ENCODE results near the gene NMB.
A peak's percentile ranks its signal among the peaks of the same experiment; 100 is the strongest.
"Not testable (repeated sequence)": the region's sequence is repeated elsewhere in the genome, so short reads cannot be mapped to it uniquely, and the experiment has no call there.

The NMB gene

GRCh38 chr15:84642640-84643039 is 15.4 kb downstream of the NMB start:
- H3K27ac Mint-ChIP-seq, H3K27me3 Mint-ChIP-seq, H3K36me3 Mint-ChIP-seq, H3K9me3 Mint-ChIP-seq, H3K4me3 Mint-ChIP-seq: not testable (repeated sequence)
- peaks cover 13% of the 10 kb centered on the region for H3K4me1 Mint-ChIP-seq

GRCh38 chr15:84641871-84642270 is 16.1 kb downstream of the NMB start:
- H3K27ac Mint-ChIP-seq, H3K4me3 Mint-ChIP-seq, H3K9me3 Mint-ChIP-seq, H3K27me3 Mint-ChIP-seq, H3K36me3 Mint-ChIP-seq: not testable (repeated sequence)
- H3K4me1 Mint-ChIP-seq, result peaks cover 13% of the 10 kb centered on the region

- H3K4me1 Mint-ChIP-seq, result peaks cover 36% of the 10 kb centered on the region
- H3K27ac Mint-ChIP-seq, result peak overlapping the region; percentile 55
- H3K27me3 Mint-ChIP-seq, result no peaks in the 10 kb centered on the region
- H3K4me3 Mint-ChIP-seq, result peak overlapping the region; percentile 20
- no peaks in the 10 kb centered on the region for H3K9me3 Mint-ChIP-seq
- peaks cover 5% of the 10 kb centered on the region for H3K36me3 Mint-ChIP-seq
Observed at GRCh38 chr15:84638103-84638502, 19.9 kb downstream of the NMB start.

- H3K36me3 Mint-ChIP-seq, result peaks cover 2% of the 10 kb centered on the region
- peaks cover 44% of the 10 kb centered on the region for H3K4me1 Mint-ChIP-seq
- H3K9me3 Mint-ChIP-seq, result no peaks in the 10 kb centered on the region
- H3K27ac Mint-ChIP-seq, result peak overlapping the region; percentile 79
- H3K27me3 Mint-ChIP-seq, result no peaks in the 10 kb centered on the region
- H3K4me3 Mint-ChIP-seq, result peak overlapping the region; percentile 88
Observed at GRCh38 chr15:84634228-84634837, 23.7 kb downstream of the NMB start.

GRCh38 chr15:84633311-84634227 is 24.4 kb downstream of the NMB start:
- Mint-ChIP-seq H3K27me3 (no peaks in the 10 kb centered on the region), H3K36me3 (peaks cover 2% of the 10 kb centered on the region), H3K4me1 (peaks cover 44% of the 10 kb centered on the region), H3K27ac (peak overlapping the region; percentile 96), H3K4me3 (peak overlapping the region; percentile 94), H3K9me3 (no peaks in the 10 kb centered on the region)

- H3K36me3 Mint-ChIP-seq, result peaks cover 2% of the 10 kb centered on the region
- peaks cover 37% of the 10 kb centered on the region for H3K4me1 Mint-ChIP-seq
- H3K4me3 Mint-ChIP-seq, result peak overlapping the region; percentile 93
- H3K9me3 Mint-ChIP-seq, result no peaks in the 10 kb centered on the region
- H3K27me3 Mint-ChIP-seq, result no peaks in the 10 kb centered on the region
- H3K27ac Mint-ChIP-seq, result peak overlapping the region; percentile 93
Observed at GRCh38 chr15:84631706-84632272, 26.2 kb downstream of the NMB start.

GRCh38 chr15:84629033-84629432 is 29.0 kb downstream of the NMB start:
- peaks cover 3% of the 10 kb centered on the region for H3K36me3 Mint-ChIP-seq
- no peaks in the 10 kb centered on the region for H3K27me3 Mint-ChIP-seq
- H3K4me1 Mint-ChIP-seq, result peaks cover 14% of the 10 kb centered on the region
- no peaks in the 10 kb centered on the region for H3K9me3 Mint-ChIP-seq
- H3K4me3 Mint-ChIP-seq, result no peak overlapping the region
- H3K27ac Mint-ChIP-seq, result no peak overlapping the region

- peaks cover 7% of the 10 kb centered on the region for H3K9me3 Mint-ChIP-seq
- no peaks in the 10 kb centered on the region for H3K4me1 Mint-ChIP-seq
- H3K27me3 Mint-ChIP-seq, result no peaks in the 10 kb centered on the region
- H3K4me3 Mint-ChIP-seq, result no peak overlapping the region
- peaks cover 27% of the 10 kb centered on the region for H3K36me3 Mint-ChIP-seq
- peak overlapping the region; percentile 56 for H3K27ac Mint-ChIP-seq
Observed at GRCh38 chr15:84625123-84625522, 32.9 kb downstream of the NMB start.

- Mint-ChIP-seq H3K36me3 (peaks cover 30% of the 10 kb centered on the region), H3K4me3 (no peak overlapping the region), H3K9me3 (peaks cover 7% of the 10 kb centered on the region), H3K4me1 (no peaks in the 10 kb centered on the region), H3K27ac (no peak overlapping the region), H3K27me3 (no peaks in the 10 kb centered on the region)
Observed at GRCh38 chr15:84624359-84624758, 33.6 kb downstream of the NMB start.

- no peak overlapping the region for H3K27ac Mint-ChIP-seq
- peaks cover 2% of the 10 kb centered on the region for H3K4me1 Mint-ChIP-seq
- no peaks in the 10 kb centered on the region for H3K27me3 Mint-ChIP-seq
- H3K4me3 Mint-ChIP-seq, result no peak overlapping the region
- peaks cover 31% of the 10 kb centered on the region for H3K36me3 Mint-ChIP-seq
- H3K9me3 Mint-ChIP-seq, result peaks cover 7% of the 10 kb centered on the region
Observed at GRCh38 chr15:84621358-84621979, 36.5 kb downstream of the NMB start.

GRCh38 chr15:84620626-84621025 is 37.4 kb downstream of the NMB start:
- Mint-ChIP-seq H3K4me3 (no peak overlapping the region), H3K4me1 (peaks cover 5% of the 10 kb centered on the region), H3K9me3 (peaks cover 7% of the 10 kb centered on the region), H3K27ac (no peak overlapping the region), H3K27me3 (no peaks in the 10 kb centered on the region), H3K36me3 (peaks cover 32% of the 10 kb centered on the region)

GRCh38 chr15:84616235-84616634 is 41.8 kb downstream of the NMB start:
- Mint-ChIP-seq H3K4me1 (peaks cover 5% of the 10 kb centered on the region), H3K4me3 (no peak overlapping the region), H3K27me3 (no peaks in the 10 kb centered on the region), H3K27ac (no peak overlapping the region), H3K36me3 (peaks cover 17% of the 10 kb centered on the region), H3K9me3 (peaks cover 7% of the 10 kb centered on the region)

- peak overlapping the region; percentile 17 for H3K27ac Mint-ChIP-seq
- peaks cover 21% of the 10 kb centered on the region for H3K4me1 Mint-ChIP-seq
- H3K4me3 Mint-ChIP-seq, result no peak overlapping the region
- H3K27me3 Mint-ChIP-seq, result no peaks in the 10 kb centered on the region
- peaks cover 11% of the 10 kb centered on the region for H3K36me3 Mint-ChIP-seq
- H3K9me3 Mint-ChIP-seq, result no peaks in the 10 kb centered on the region
Observed at GRCh38 chr15:84611631-84612030, 46.4 kb downstream of the NMB start.

GRCh38 chr15:84609818-84610525 is 48.0 kb downstream of the NMB start:
- Mint-ChIP-seq H3K27ac (peak overlapping the region; percentile 46), H3K36me3 (peaks cover 9% of the 10 kb centered on the region), H3K9me3 (no peaks in the 10 kb centered on the region), H3K4me3 (no peak overlapping the region), H3K4me1 (peaks cover 32% of the 10 kb centered on the region), H3K27me3 (no peaks in the 10 kb centered on the region)

GRCh38 chr15:84608707-84609284 is 49.2 kb downstream of the NMB start:
- no peaks in the 10 kb centered on the region for H3K9me3 Mint-ChIP-seq
- H3K4me1 Mint-ChIP-seq, result peaks cover 40% of the 10 kb centered on the region
- no peaks in the 10 kb centered on the region for H3K27me3 Mint-ChIP-seq
- peaks cover 9% of the 10 kb centered on the region for H3K36me3 Mint-ChIP-seq
- no peak overlapping the region for H3K4me3 Mint-ChIP-seq
- H3K27ac Mint-ChIP-seq, result no peak overlapping the region

Measured in activated naive CD4-positive, alpha-beta T cell treated with anti-CD3 and anti-CD28 coated beads, Interleukin-2, amount 50 U/mL, for 24 hours (primary cell).